ENCODE data around the gene TMC6.

DNA sequence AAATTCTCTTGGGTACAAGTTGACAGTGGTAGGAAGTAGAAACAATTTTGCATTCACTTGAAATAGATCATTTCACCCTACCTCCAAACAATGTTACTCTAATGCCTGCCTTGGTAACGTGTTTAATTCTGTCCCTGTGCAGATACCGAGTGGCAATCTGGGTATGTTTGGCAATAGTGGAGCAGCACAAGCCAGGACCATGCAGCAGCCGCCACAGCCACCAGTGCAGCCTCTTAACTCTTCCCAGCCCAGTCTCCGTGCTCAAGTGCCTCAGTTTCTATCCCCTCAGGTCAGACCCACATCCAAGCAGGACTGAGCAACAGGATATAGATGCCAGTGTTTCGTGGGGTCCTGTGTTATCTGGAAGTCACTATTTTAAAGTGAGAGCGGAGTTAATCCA, 49.3 kb downstream of the TMC6 start:
- TF ChIP-seq, protein P1, sequence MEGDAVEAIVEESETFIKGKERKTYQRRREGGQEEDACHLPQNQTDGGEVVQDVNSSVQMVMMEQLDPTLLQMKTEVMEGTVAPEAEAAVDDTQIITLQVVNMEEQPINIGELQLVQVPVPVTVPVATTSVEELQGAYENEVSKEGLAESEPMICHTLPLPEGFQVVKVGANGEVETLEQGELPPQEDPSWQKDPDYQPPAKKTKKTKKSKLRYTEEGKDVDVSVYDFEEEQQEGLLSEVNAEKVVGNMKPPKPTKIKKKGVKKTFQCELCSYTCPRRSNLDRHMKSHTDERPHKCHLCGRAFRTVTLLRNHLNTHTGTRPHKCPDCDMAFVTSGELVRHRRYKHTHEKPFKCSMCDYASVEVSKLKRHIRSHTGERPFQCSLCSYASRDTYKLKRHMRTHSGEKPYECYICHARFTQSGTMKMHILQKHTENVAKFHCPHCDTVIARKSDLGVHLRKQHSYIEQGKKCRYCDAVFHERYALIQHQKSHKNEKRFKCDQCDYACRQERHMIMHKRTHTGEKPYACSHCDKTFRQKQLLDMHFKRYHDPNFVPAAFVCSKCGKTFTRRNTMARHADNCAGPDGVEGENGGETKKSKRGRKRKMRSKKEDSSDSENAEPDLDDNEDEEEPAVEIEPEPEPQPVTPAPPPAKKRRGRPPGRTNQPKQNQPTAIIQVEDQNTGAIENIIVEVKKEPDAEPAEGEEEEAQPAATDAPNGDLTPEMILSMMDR (IDR thresholded peaks at IDR 0.05): no peak
- TF ChIP-seq EZH2 (IDR thresholded peaks at IDR 0.05) (no peak), EZH2phosphoT487 (IDR thresholded peaks at IDR 0.05) (no peak)

Measured in neural progenitor cell (in vitro differentiated cells).